ENCODE results near the gene CAD. TPM values are rescaled to one million over a fixed set of nuclear protein-coding genes. Genes with fewer than 3 reads are reported as not detected.

Gene CAD
- total RNA-seq, 1 donor, result 30.8 TPM

- Histone ChIP-seq H3K27me3 (ENCODE audit: insufficient read depth, low read length) (no peaks in the 10 kb centered on the region), H3K27ac (ENCODE audit: low read depth, low read length) (no peak overlapping the region), H3K4me1 (ENCODE audit: insufficient read depth, low read length) (no peaks in the 10 kb centered on the region), H2AFZ (ENCODE audit: low read length) (no peak overlapping the region), H3K79me2 (ENCODE audit: insufficient read depth, low read length) (no peaks in the 10 kb centered on the region), H3K4me2 (ENCODE audit: insufficient read depth, low read length) (no peak overlapping the region), H4K20me1 (ENCODE audit: insufficient read depth, low read length) (no peaks in the 10 kb centered on the region), H3K4me3 (ENCODE audit: insufficient read depth, low read length) (no peak overlapping the region), H3K36me3 (ENCODE audit: insufficient read depth, low read length) (peaks cover 47% of the 10 kb centered on the region), H3K9me3 (ENCODE audit: low read depth, low read length) (no peaks in the 10 kb centered on the region)
- no peak for TF ChIP-seq CTCF (IDR thresholded peaks at IDR 0.05; ENCODE audit: extremely low read depth, low read depth, low read length)
- peak; percentile 50 for DNase-seq (ENCODE audit: insufficient read length, low spot score, missing footprints)
Observed at GRCh38 chr2:27205206-27205605, 12.0 kb upstream of the CAD start.

- H4K20me1 ChIP-seq (ENCODE audit: insufficient read depth, low read length), result no peaks in the 10 kb centered on the region
- H3K27ac ChIP-seq (ENCODE audit: low read depth, low read length), result no peak overlapping the region
- DNase-seq (ENCODE audit: insufficient read length, low spot score, missing footprints), result peak; percentile 25
- peaks cover 45% of the 10 kb centered on the region for H3K36me3 ChIP-seq (ENCODE audit: insufficient read depth, low read length)
- no peak overlapping the region for H3K4me2 ChIP-seq (ENCODE audit: insufficient read depth, low read length)
- H3K4me1 ChIP-seq (ENCODE audit: insufficient read depth, low read length), result peaks cover 5% of the 10 kb centered on the region
- no peak overlapping the region for H3K4me3 ChIP-seq (ENCODE audit: insufficient read depth, low read length)
- H3K27me3 ChIP-seq (ENCODE audit: insufficient read depth, low read length), result no peaks in the 10 kb centered on the region
- H2AFZ ChIP-seq (ENCODE audit: low read length), result no peak overlapping the region
- no peak for TF ChIP-seq CTCF (IDR thresholded peaks at IDR 0.05; ENCODE audit: extremely low read depth, low read depth, low read length)
- no peaks in the 10 kb centered on the region for H3K9me3 ChIP-seq (ENCODE audit: low read depth, low read length)
- H3K79me2 ChIP-seq (ENCODE audit: insufficient read depth, low read length), result no peaks in the 10 kb centered on the region
Observed at GRCh38 chr2:27206346-27206745, 10.8 kb upstream of the CAD start.

GRCh38 chr2:27208486-27209050, 8.6 kb upstream of the CAD start:
- DNase-seq (ENCODE audit: insufficient read length, low spot score, missing footprints), result peak; percentile 46
- no peak for TF ChIP-seq CTCF (IDR thresholded peaks at IDR 0.05; ENCODE audit: extremely low read depth, low read depth, low read length)
- peaks cover 36% of the 10 kb centered on the region for H3K36me3 ChIP-seq (ENCODE audit: insufficient read depth, low read length)
- H3K79me2 ChIP-seq (ENCODE audit: insufficient read depth, low read length), result peaks cover 9% of the 10 kb centered on the region
- no peaks in the 10 kb centered on the region for H3K9me3 ChIP-seq (ENCODE audit: low read depth, low read length)
- H3K4me3 ChIP-seq (ENCODE audit: insufficient read depth, low read length), result no peak overlapping the region
- no peaks in the 10 kb centered on the region for H3K27me3 ChIP-seq (ENCODE audit: insufficient read depth, low read length)
- no peak overlapping the region for H3K4me2 ChIP-seq (ENCODE audit: insufficient read depth, low read length)
- no peaks in the 10 kb centered on the region for H4K20me1 ChIP-seq (ENCODE audit: insufficient read depth, low read length)
- peaks cover 14% of the 10 kb centered on the region for H3K4me1 ChIP-seq (ENCODE audit: insufficient read depth, low read length)
- no peak overlapping the region for H2AFZ ChIP-seq (ENCODE audit: low read length)
- no peak overlapping the region for H3K27ac ChIP-seq (ENCODE audit: low read depth, low read length)

GRCh38 chr2:27209621-27210401, 7.4 kb upstream of the CAD start:
- no peaks in the 10 kb centered on the region for H4K20me1 ChIP-seq (ENCODE audit: insufficient read depth, low read length)
- H3K36me3 ChIP-seq (ENCODE audit: insufficient read depth, low read length), result peaks cover 27% of the 10 kb centered on the region
- no peaks in the 10 kb centered on the region for H3K9me3 ChIP-seq (ENCODE audit: low read depth, low read length)
- TF ChIP-seq CTCF (IDR thresholded peaks at IDR 0.05; ENCODE audit: extremely low read depth, low read depth, low read length), result no peak
- no peak overlapping the region for H3K4me3 ChIP-seq (ENCODE audit: insufficient read depth, low read length)
- no peak overlapping the region for H3K4me2 ChIP-seq (ENCODE audit: insufficient read depth, low read length)
- H2AFZ ChIP-seq (ENCODE audit: low read length), result no peak overlapping the region
- H3K27me3 ChIP-seq (ENCODE audit: insufficient read depth, low read length), result no peaks in the 10 kb centered on the region
- H3K79me2 ChIP-seq (ENCODE audit: insufficient read depth, low read length), result peaks cover 11% of the 10 kb centered on the region
- DNase-seq (ENCODE audit: insufficient read length, low spot score, missing footprints), result peak; percentile 76
- no peak overlapping the region for H3K27ac ChIP-seq (ENCODE audit: low read depth, low read length)
- H3K4me1 ChIP-seq (ENCODE audit: insufficient read depth, low read length), result peaks cover 15% of the 10 kb centered on the region

Measured in osteoblast (primary cell).